ENCODE data around the gene CREG2.

The CREG2 gene

GRCh38 chr2:101305492-101306078 lies 81.7 kb downstream of the CREG2 start:
- no peak for DNase-seq

GRCh38 chr2:101305035-101305434 lies 82.3 kb downstream of the CREG2 start:
- no peak for DNase-seq

GRCh38 chr2:101303688-101304087 lies 83.6 kb downstream of the CREG2 start:
- DNase-seq, result no peak

- DNase-seq, result no peak
Observed at GRCh38 chr2:101302016-101302415, 85.3 kb downstream of the CREG2 start.

GRCh38 chr2:101300836-101301235 lies 86.5 kb downstream of the CREG2 start:
- no peak for DNase-seq

- no peak for DNase-seq
Observed at GRCh38 chr2:101300164-101300563, 87.1 kb downstream of the CREG2 start.

GRCh38 chr2:101299604-101300003 lies 87.7 kb downstream of the CREG2 start:
- DNase-seq, result no peak

- no peak for DNase-seq
Observed at GRCh38 chr2:101297383-101297782, 89.9 kb downstream of the CREG2 start.

GRCh38 chr2:101296371-101296770 lies 90.9 kb downstream of the CREG2 start:
- DNase-seq, result no peak

- no peak for DNase-seq
Observed at GRCh38 chr2:101295895-101296294, 91.4 kb downstream of the CREG2 start.

All from stimulated activated CD4-positive, alpha-beta T cell treated with anti-CD3 and anti-CD28 coated beads, Interleukin-2, amount 100 ng/mL, for 24 hours (primary cell).